CD4-positive, CD25-positive, alpha-beta regulatory T cell (primary cell): ENCODE measurements around the gene EDEM1. TPM values are rescaled to one million over a fixed set of nuclear protein-coding genes. Genes with fewer than 3 reads are reported as not detected.

ENCODE experiments used
- ATAC-seq, 2 donors: fragments of 150-1000 bp; cut with Tn5 transposase; one replicate each; pipeline ENCODE4 v1.10.0; 2021; ENCODE audit warnings: low read depth in 2 of 2, moderate number of reproducible peaks in 2 of 2, moderate library complexity in 1 of 2
- DNase-seq, 3 donors: peaks; one replicate each; pipeline versions ENCODE4 v3.0.0 to v3.0.0-alpha.2; 2012 to 2022; ENCODE audit warnings: mixed read lengths in 1 of 3
- H3K27ac ChIP-seq: one replicate; pipeline ENCODE4 v1.7.0; 2013; ENCODE audit warnings: mild to moderate bottlenecking, low read length; ENCODE audit not compliant: insufficient read depth, poor library complexity, severe bottlenecking
- H3K27me3 ChIP-seq: one replicate; pipeline ENCODE4 v1.7.0; 2013; ENCODE audit warnings: low read length; ENCODE audit not compliant: control insufficient read depth, insufficient read depth
- H3K36me3 ChIP-seq: one replicate; pipeline ENCODE4 v1.7.0; 2013; ENCODE audit warnings: mild to moderate bottlenecking, low read length, moderate library complexity; ENCODE audit not compliant: control insufficient read depth, insufficient read depth
- H3K4me1 ChIP-seq: 2 replicates; pipeline ENCODE4 v1.7.0; 2013; ENCODE audit warnings: mild to moderate bottlenecking, low read length; ENCODE audit not compliant: insufficient read depth, control insufficient read depth, poor library complexity, severe bottlenecking
- H3K4me3 ChIP-seq: one replicate; pipeline ENCODE4 v1.7.0; 2013; ENCODE audit warnings: low read depth, mild to moderate bottlenecking, low read length, moderate library complexity
- H3K9me3 ChIP-seq, 2 experiments: 1 replicate in 1 of 2; 2 replicates in 1 of 2; pipeline ENCODE4 v1.7.0; 2013; ENCODE audit warnings: low read length in 2 of 2, mild to moderate bottlenecking in 1 of 2, moderate library complexity in 1 of 2; ENCODE audit not compliant: control insufficient read depth in 2 of 2
- H3K27ac Mint-ChIP-seq, 3 donors: one replicate each; pipeline ENCODE4 v1.8.0; 2020 to 2022; ENCODE audit warnings: mild to moderate bottlenecking in 3 of 3, mixed read lengths in 3 of 3, moderate library complexity in 2 of 3
- H3K27me3 Mint-ChIP-seq: one replicate; pipeline ENCODE4 v1.8.0; 2022; ENCODE audit warnings: mild to moderate bottlenecking, mixed read lengths
- H3K36me3 Mint-ChIP-seq: one replicate; pipeline ENCODE4 v1.8.0; 2020; ENCODE audit warnings: mixed read lengths
- H3K4me1 Mint-ChIP-seq, 4 donors: one replicate each; pipeline ENCODE4 v1.8.0; 2020 to 2022; ENCODE audit warnings: mixed read lengths in 4 of 4, mild to moderate bottlenecking in 1 of 4
- H3K4me3 Mint-ChIP-seq, 4 donors: one replicate each; pipeline ENCODE4 v1.8.0; 2020 to 2022; ENCODE audit warnings: mild to moderate bottlenecking in 4 of 4, mixed read lengths in 4 of 4, moderate library complexity in 3 of 4
- H3K9me3 Mint-ChIP-seq, 7 donors: one replicate each; pipeline ENCODE4 v1.8.0; 2020 to 2022; ENCODE audit warnings: mixed read lengths in 7 of 7, mild to moderate bottlenecking in 3 of 7, moderate library complexity in 2 of 7
- polyA plus RNA-seq, 4 donors: library from polyadenylated mRNA; unstranded; fragments of 300-500 nt; fragmentation: Illumina TruSeq; gene quantifications; one replicate each; pipeline ENCODE4 v1.2.3, GENCODE V29; 2021
- total RNA-seq: library from RNA; stranded (reverse); gene quantifications from one replicate; pipeline ENCODE4 v1.2.3, GENCODE V29; 2022

Gene EDEM1
- total and polyA plus RNA-seq, 5 donors from 2014 or later, result 51.1 to 99.3 (median 55.2) TPM

- H3K27ac Mint-ChIP-seq, result no peak overlapping the region
- no peaks in the 10 kb centered on the region for H3K36me3 Mint-ChIP-seq
- no peak for ATAC-seq
- no peak overlapping the region for H3K4me3 Mint-ChIP-seq
- no peaks in the 10 kb centered on the region for H3K9me3 Mint-ChIP-seq
- peaks cover 11% of the 10 kb centered on the region for H3K27me3 Mint-ChIP-seq
- H3K4me1 Mint-ChIP-seq, result peaks cover 0 to 3% (median 0%) of the 10 kb centered on the region in 4 donors
- Histone ChIP-seq H3K27me3 (no peaks in the 10 kb centered on the region), H3K4me3 (no peak overlapping the region), H3K9me3 (no peaks in the 10 kb centered on the region), H3K27ac (no peak overlapping the region), H3K4me1 (no peaks in the 10 kb centered on the region), H3K36me3 (no peaks in the 10 kb centered on the region)
- DNase-seq, result no peak
Measured at GRCh38 chr3:5252131-5252530, 64.6 kb downstream of the EDEM1 start.

DNA sequence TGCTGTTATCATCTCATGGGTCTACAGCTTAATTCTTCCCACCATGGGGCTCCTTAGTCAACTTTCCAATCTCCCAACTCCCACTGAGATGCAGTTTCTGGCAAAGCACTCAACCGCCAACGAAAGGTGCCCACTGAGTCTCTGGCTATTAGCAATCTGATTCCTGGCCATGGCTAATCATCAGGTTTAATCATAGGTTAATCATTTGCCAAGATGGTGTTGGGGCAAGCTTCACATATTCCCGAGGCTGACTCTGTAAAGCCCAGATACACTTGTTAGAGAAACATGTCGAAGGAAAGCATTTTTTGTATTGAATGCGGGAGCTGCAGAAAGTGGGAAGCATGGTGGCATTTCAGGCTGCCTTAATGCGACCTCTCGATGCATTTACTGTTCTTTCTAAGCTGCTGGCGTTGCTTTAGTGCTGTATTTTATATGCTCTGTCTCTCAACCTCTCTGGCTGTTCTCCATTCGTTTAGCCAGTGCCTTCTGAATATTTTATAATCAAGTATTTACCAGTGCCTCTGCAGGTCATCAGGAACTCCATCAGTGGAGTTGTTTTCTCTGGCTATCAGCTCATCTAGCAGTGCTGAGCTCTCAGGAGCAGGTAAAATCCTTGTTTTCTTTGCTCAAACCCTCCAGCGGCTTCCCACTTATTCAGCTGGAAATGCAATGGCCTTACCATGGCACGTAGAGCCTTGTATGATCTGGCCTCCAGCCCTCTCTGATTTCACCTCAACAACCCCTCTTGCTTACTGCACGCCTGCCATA, 67.0 kb downstream of the EDEM1 start:
- Histone ChIP-seq H3K36me3 (no peaks in the 10 kb centered on the region), H3K4me3 (no peak overlapping the region), H3K9me3 (no peaks in the 10 kb centered on the region), H3K27ac (no peak overlapping the region), H3K4me1 (no peaks in the 10 kb centered on the region), H3K27me3 (no peaks in the 10 kb centered on the region)
- Mint-ChIP-seq H3K4me1 (peaks cover 0 to 3% (median 0%) of the 10 kb centered on the region in 4 donors), H3K4me3 (no peak overlapping the region), H3K9me3 (no peaks in the 10 kb centered on the region), H3K36me3 (no peaks in the 10 kb centered on the region), H3K27me3 (peaks cover 11% of the 10 kb centered on the region), H3K27ac (no peak overlapping the region)
- no peak for ATAC-seq
- DNase-seq, result no peak

DNA sequence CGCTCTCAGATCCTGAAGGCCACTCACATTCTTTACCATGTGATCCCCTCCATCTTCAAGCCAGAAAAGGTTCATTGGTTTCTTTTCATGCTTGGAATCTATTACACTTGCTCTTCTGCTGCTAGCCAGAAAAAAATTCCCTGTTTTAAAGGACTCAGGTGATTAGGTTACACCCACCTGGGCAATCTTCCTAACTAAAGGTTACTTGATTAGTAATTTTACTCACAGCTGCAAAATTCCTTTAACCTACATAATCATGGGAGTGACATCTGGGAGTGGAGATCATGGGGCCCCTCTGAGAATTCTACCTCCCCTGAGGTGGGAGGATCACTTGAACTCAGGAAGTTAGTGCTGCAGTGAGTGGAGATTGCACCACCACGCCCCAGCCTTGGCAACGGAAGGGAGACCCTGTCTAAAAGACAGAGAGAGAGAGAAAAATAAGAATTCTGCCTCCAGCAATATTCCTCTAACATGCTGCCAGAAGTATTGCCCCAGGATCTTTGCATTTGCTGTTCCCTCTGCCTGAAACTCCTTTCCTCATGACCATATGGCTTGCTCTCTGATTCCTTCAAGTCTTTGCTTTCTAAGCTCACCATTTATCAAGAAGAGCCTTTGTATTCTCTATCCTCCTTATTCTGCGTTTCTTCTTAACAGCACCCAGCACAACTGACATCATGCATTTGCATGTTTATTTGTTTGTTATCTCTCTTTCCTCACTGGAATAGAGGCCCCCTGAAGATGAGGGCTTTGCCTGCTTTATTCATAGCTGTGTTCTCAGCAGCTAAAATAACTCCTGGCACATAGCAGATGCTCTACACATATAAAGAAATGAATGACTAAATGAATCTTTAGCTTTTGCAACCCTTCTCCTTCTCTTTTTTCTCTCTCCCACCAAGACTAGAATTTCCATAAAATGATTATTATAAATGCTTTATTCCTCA, 68.2 kb downstream of the EDEM1 start:
- Histone ChIP-seq H3K27ac (no peak overlapping the region), H3K27me3 (no peaks in the 10 kb centered on the region), H3K4me1 (no peaks in the 10 kb centered on the region), H3K9me3 (no peaks in the 10 kb centered on the region), H3K36me3 (no peaks in the 10 kb centered on the region), H3K4me3 (no peak overlapping the region)
- peaks cover 11% of the 10 kb centered on the region for H3K27me3 Mint-ChIP-seq
- no peaks in the 10 kb centered on the region for H3K36me3 Mint-ChIP-seq
- DNase-seq, result no peak
- H3K27ac Mint-ChIP-seq, result peak overlapping the region in 1 of 3 donors; percentile 6
- peaks cover 0 to 8% (median 1%) of the 10 kb centered on the region in 4 donors for H3K4me1 Mint-ChIP-seq
- ATAC-seq, result no peak
- H3K9me3 Mint-ChIP-seq, result no peaks in the 10 kb centered on the region
- no peak overlapping the region for H3K4me3 Mint-ChIP-seq

- peaks cover 9% of the 10 kb centered on the region for H3K4me1 ChIP-seq
- Mint-ChIP-seq H3K36me3 (no peaks in the 10 kb centered on the region), H3K9me3 (no peaks in the 10 kb centered on the region), H3K27me3 (peaks cover 11% of the 10 kb centered on the region), H3K4me3 (no peak overlapping the region), H3K4me1 (peaks cover 0 to 19% (median 6%) of the 10 kb centered on the region in 4 donors), H3K27ac (no peak overlapping the region)
- no peaks in the 10 kb centered on the region for H3K9me3 ChIP-seq
- ATAC-seq (no peak), DNase-seq (no peak)
- H3K4me3 ChIP-seq, result no peak overlapping the region
- H3K27me3 ChIP-seq, result no peaks in the 10 kb centered on the region
- no peak overlapping the region for H3K27ac ChIP-seq
- no peaks in the 10 kb centered on the region for H3K36me3 ChIP-seq
Measured at GRCh38 chr3:5258526-5258925, 71.0 kb downstream of the EDEM1 start.

- Histone ChIP-seq H3K36me3 (no peaks in the 10 kb centered on the region), H3K4me3 (peak overlapping the region; percentile 33), H3K27ac (no peak overlapping the region), H3K27me3 (no peaks in the 10 kb centered on the region), H3K4me1 (peaks cover 9% of the 10 kb centered on the region), H3K9me3 (no peaks in the 10 kb centered on the region)
- Mint-ChIP-seq H3K9me3 (no peaks in the 10 kb centered on the region), H3K27ac (peak overlapping the region in 2 of 3 donors; percentile 60 to 73), H3K4me1 (peaks cover 0 to 16% (median 6%) of the 10 kb centered on the region in 4 donors), H3K4me3 (peak overlapping the region in 3 of 4 donors; percentile 7 to 52 (median 49)), H3K27me3 (peaks cover under 1% of the 10 kb centered on the region), H3K36me3 (no peaks in the 10 kb centered on the region)
- DNase-seq, result no peak
- no peak for ATAC-seq
Measured at GRCh38 chr3:5260992-5261501, 73.5 kb downstream of the EDEM1 start.

- Histone ChIP-seq H3K27ac (no peak overlapping the region), H3K4me3 (no peak overlapping the region), H3K4me1 (peaks cover 9% of the 10 kb centered on the region), H3K9me3 (no peaks in the 10 kb centered on the region), H3K27me3 (no peaks in the 10 kb centered on the region), H3K36me3 (no peaks in the 10 kb centered on the region)
- Mint-ChIP-seq H3K27me3 (no peaks in the 10 kb centered on the region), H3K4me3 (no peak overlapping the region), H3K27ac (peak overlapping the region in 1 of 3 donors; percentile 42), H3K4me1 (peaks cover 0 to 16% (median 6%) of the 10 kb centered on the region in 4 donors), H3K9me3 (no peaks in the 10 kb centered on the region), H3K36me3 (no peaks in the 10 kb centered on the region)
- DNase-seq (no peak), ATAC-seq (no peak)
Measured at GRCh38 chr3:5262507-5262906, 75.0 kb downstream of the EDEM1 start.

DNA sequence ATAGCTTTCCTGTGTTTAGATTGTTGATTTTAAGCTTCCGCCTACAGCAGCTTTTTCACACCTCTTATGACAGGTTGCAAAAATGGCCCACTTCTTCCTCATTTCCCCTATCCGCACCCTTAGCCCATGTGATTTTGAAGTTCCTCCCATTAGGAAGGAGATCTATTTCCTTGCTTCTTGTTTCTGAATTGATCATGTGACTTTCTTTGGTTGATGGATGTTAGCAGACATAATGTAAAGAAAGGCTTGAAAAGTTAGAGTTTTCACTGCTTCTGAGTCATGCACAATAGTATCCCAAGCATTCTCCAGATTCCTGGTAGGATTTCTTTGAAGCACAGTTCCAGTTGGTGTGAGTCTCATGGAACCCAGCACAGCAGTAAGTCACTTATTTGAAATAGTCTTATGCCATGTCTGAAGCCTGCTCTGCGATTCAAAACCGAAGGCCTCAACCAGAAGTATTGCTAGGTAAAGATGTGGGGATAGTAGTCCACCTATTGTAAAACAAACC, 76.6 kb downstream of the EDEM1 start:
- no peaks in the 10 kb centered on the region for H3K36me3 ChIP-seq
- H3K9me3 Mint-ChIP-seq, result no peaks in the 10 kb centered on the region
- no peaks in the 10 kb centered on the region for H3K27me3 ChIP-seq
- no peaks in the 10 kb centered on the region for H3K9me3 ChIP-seq
- peak overlapping the region in 1 of 3 donors; percentile 5 for H3K27ac Mint-ChIP-seq
- ATAC-seq (no peak), DNase-seq (no peak)
- no peak overlapping the region for H3K4me3 Mint-ChIP-seq
- H3K36me3 Mint-ChIP-seq, result no peaks in the 10 kb centered on the region
- H3K4me3 ChIP-seq, result no peak overlapping the region
- H3K4me1 Mint-ChIP-seq, result peaks cover 0 to 16% (median 6%) of the 10 kb centered on the region in 4 donors
- no peak overlapping the region for H3K27ac ChIP-seq
- H3K27me3 Mint-ChIP-seq, result no peaks in the 10 kb centered on the region
- H3K4me1 ChIP-seq, result peaks cover 9% of the 10 kb centered on the region
